HG02840 (cell line): ENCODE measurements around the gene CARMIL3.
"Not testable (repeated sequence)": the region's sequence is repeated elsewhere in the genome, so short reads cannot be mapped to it uniquely, and the experiment has no call there.

Experiments used
- ATAC-seq: cut with Tn5 transposase; IDR thresholded peaks from one replicate; pipeline ENCODE4 v1.9.1; 2021; ENCODE audit warnings: mild to moderate bottlenecking, moderate library complexity, moderate number of reproducible peaks; ENCODE audit not compliant: unreplicated experiment, low FRiP score

The CARMIL3 gene

DNA sequence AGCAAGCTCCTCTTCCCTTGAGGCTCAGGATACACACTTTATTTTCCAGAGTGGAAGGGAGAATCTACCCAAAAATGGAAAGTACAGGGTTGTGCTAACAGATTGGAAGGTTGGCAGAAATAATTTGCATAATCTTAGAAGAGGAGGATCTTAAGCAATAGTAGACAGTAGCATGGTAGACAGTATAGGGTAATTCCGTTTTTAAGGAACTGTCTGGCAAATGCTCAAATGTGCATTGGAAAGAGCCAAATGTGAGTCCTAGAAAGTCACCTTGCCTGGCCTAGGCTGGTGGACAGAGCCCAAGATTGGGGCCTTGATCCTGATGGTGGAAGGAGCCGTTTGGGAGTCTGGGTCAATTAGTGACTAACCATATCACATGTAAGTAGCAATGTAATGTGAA is 13.1 kb upstream of the CARMIL3 start:
- no peak for ATAC-seq

GRCh38 chr14:24040692-24041091 is 11.1 kb upstream of the CARMIL3 start:
- no peak for ATAC-seq

DNA sequence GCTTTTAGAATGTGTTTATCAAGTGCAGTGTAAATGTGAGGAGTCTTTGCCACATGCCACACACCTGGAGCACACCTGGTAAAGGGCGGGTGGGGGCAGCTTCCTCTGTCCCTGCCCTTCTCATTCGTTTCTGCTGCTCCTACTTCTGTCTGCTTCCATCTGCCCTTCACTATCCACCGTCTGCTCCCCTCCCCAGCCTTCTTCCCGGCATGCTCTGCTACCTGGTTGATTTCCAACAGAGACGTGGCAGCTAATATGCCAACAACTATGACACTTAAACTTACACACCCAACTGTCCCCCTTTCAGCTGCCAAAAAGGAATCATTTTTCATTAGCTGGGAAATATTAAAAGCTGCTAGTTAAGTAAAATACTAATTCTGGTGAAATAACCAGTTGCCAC is 9.1 kb upstream of the CARMIL3 start:
- ATAC-seq, result no peak

GRCh38 chr14:24049002-24049401 is 2.8 kb upstream of the CARMIL3 start:
- not testable (repeated sequence) for ATAC-seq

- not testable (repeated sequence) for ATAC-seq
Measured at GRCh38 chr14:24050753-24051152, 1.1 kb upstream of the CARMIL3 start.

- peak; percentile 13 for ATAC-seq
Measured at GRCh38 chr14:24051176-24051788, 527 bp upstream of the CARMIL3 start.

GRCh38 chr14:24052656-24053547 is 1.1 kb downstream of the CARMIL3 start:
- ATAC-seq, result no peak

- no peak for ATAC-seq
Measured at GRCh38 chr14:24053548-24054323, 1.9 kb downstream of the CARMIL3 start.

GRCh38 chr14:24054324-24054641 is 2.5 kb downstream of the CARMIL3 start:
- ATAC-seq, result no peak

DNA sequence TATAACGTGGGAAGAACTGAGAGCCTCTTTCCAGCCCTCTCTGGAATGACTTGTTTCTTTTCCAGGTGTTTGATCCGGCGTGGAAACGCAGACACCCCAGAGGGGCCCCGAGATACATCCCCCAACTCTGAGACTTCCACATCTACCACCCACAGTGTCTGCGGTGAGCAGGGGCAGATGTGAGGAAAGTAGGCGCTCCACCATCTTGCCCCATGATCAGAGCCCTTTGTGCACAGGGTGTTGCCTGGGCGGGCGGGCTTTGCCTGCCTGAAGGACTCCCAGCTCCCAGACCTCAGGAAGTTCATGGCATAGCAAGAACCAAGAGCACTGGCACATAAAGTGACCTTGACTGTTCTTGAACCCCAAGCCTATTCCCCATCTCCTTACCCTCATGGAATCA is 2.8 kb downstream of the CARMIL3 start:
- ATAC-seq, result no peak

DNA sequence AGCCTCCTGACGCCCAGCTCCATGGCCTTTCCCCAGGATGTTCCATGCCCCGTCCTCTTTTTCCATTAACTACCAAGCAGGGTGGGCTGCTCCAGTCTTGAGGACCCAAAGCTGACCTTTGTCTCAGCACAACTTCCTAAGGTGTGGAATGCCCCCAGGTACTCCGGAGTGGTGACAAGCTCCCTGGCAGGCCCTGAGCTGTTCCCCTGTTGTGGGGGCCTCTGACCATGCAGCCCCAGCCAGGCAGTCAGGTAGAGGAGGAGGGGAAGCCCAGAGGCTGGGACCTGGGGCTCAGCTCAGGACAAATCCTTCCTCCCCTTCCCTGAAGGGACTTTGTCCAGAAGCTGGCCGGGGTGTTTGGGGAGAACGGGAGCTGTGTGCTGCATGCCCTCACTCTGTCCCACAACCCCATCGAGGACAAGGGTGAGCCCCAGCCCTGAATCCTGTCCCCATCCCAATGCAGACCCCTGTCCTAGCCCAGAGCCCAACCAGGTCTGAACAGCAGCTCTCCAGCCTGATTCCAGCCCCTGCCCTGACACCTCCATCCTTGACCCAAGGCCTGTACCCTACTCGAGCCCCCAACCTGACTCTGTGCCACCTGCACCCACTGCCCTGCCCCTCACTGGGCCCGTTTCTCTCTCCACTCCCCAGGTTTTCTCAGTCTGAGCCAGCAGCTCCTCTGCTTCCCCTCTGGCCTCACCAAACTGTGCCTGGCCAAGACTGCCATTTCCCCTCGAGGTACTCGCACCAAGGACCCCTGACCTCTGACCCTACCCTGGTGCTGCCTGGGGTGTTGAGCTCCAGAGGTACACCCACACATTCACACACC is 4.4 kb downstream of the CARMIL3 start:
- ATAC-seq, result no peak

GRCh38 chr14:24056800-24057184 is 5.0 kb downstream of the CARMIL3 start:
- ATAC-seq, result no peak

GRCh38 chr14:24057271-24057670 is 5.5 kb downstream of the CARMIL3 start:
- no peak for ATAC-seq

DNA sequence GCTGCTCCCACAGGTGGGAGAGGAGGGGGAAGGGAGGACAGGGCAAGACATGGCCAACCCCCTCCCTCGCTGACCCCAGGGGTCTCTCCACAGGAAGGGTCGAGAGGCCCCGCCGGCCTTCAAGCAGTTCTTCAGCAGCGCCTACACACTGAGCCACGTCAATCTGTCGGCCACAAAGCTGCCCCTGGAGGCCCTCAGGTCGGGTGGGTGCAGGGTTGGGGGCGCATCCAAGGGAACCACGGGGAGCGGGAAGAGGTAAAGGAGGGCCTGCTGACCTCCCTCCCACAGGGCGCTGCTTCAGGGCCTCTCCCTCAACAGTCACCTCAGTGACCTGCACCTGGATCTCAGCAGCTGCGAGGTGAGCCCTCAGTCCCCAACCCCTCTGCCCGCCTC is 6.1 kb downstream of the CARMIL3 start:
- ATAC-seq, result no peak

- no peak for ATAC-seq
Measured at GRCh38 chr14:24058260-24058950, 6.6 kb downstream of the CARMIL3 start.

DNA sequence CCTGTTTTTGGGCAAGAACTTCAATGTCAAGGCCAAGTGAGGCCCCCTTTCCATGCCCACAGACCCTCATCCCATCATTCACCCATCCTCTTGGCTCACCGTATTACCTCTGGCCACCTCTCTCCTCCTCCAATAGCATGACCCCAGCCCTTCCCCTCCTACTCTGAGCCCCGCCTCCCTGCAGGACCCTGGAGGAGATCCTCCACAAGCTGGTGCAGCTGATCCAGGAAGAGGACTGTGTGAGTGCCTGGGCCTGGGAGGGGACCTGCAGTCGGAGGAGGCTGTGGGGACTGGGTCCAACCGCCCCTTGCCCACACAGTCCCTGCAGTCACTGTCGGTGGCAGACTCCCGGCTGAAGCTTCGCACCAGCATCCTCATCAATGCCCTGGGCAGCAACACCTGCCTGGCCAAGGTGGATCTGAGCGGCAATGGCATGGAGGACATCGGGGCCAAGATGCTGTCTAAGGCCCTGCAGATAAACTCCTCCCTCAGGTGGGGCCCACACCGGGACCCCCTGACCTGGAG is 7.2 kb downstream of the CARMIL3 start:
- no peak for ATAC-seq

GRCh38 chr14:24059841-24060388 is 8.1 kb downstream of the CARMIL3 start:
- ATAC-seq, result no peak

DNA sequence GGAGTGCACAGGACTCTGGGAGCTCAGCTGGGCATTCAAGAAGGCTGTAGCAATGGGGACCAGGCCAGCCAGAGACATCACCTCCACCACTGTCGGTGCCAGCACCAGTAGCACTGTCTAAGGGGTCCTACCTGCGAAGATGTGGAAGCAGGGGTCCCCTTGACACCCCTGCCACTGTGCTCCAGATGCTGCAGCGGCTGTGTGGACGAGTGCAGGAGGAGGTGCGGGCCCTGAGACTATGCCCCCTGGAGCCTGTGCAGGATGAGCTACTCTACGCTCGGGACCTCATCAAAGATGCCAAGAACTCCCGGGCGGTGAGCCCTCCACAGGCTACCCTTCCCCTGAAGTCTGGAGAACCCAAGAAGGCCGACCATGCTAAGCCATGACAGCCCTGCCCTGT is 8.6 kb downstream of the CARMIL3 start:
- ATAC-seq, result no peak
